A549 (cell line): Measurements from ENCODE around the gene PCNX3. TPM values are rescaled to one million over a fixed set of nuclear protein-coding genes. Genes with fewer than 3 reads are reported as not detected.

ENCODE experiments used
- ATAC-seq, 2 experiments: fragments of 200-7000 bp in 1 of 2; fragments of >200 bp in 1 of 2; cut with Nextera tagmentation in 1 of 2; cut with Tn5 transposase in 1 of 2; 3 replicates each; pipeline versions ENCODE4 v1.8.0 to v1.9.1; 2018 to 2020; ENCODE audit warnings: mild to moderate bottlenecking in 1 of 2, moderate library complexity in 1 of 2
- CTCF ChIA-PET: fragments of 300-600 bp; sonication (Branson Sonifier 250); formaldehyde crosslinking; extraction: SDS; loops from one replicate; lab custom pipeline; 2021; ENCODE audit warnings: antibody characterized with exemption, inconsistent platforms; lab: Yijun Ruan, JAX
- POLR2A ChIA-PET: fragments of 350-600 bp; formaldehyde crosslinking; extraction: SDS; loops from one replicate; lab custom pipeline; 2021; ENCODE audit warnings: antibody characterized with exemption, inconsistent platforms; lab: Yijun Ruan, JAX
- DNase-seq, 2 experiments: peaks; one replicate each; pipeline versions ENCODE4 v3.0.0 to v3.0.0-alpha.2; 2011 to 2016; ENCODE audit warnings: low read depth in 1 of 2, low spot score in 1 of 2
- FAIRE-seq: peaks from 2 replicates; lab custom pipeline; 2011; peaks lifted over from hg19 to GRCh38; lab: Jason Lieb, UNC
- H3K27ac ChIP-seq, 2 experiments: fragments of >200 bp; sonication (Bioruptor Twin); formaldehyde crosslinking; 3 replicates each; pipeline ENCODE4 v1.5.1; 2016 to 2017
- H3K4me1 ChIP-seq: fragments of >200 bp; sonication (Bioruptor Twin); formaldehyde crosslinking; 3 replicates; pipeline ENCODE4 v1.6.1; 2016
- H3K4me2 ChIP-seq: fragments of >200 bp; sonication (Bioruptor Twin); formaldehyde crosslinking; 3 replicates; pipeline ENCODE4 v1.6.1; 2016
- H3K4me3 ChIP-seq: fragments of >200 bp; sonication (Bioruptor Twin); formaldehyde crosslinking; 3 replicates; pipeline ENCODE4 v1.5.1; 2016
- H3K9me3 ChIP-seq: fragments of >200 bp; sonication (Bioruptor Twin); formaldehyde crosslinking; 3 replicates; pipeline ENCODE4 v1.6.1; 2016
- BHLHE40 ChIP-seq: IDR thresholded peaks from 2 replicates; pipeline ENCODE4 v1.6.1; 2012; ENCODE audit warnings: low read depth, low read length, inconsistent platforms
- CHD2 ChIP-seq: fragments of 150-350 bp; IDR thresholded peaks from 2 replicates; pipeline ENCODE4 v1.6.1; 2014; ENCODE audit warnings: low read length; ENCODE audit not compliant: partially characterized antibody
- ESRRA ChIP-seq: fragments of 150-350 bp; IDR thresholded peaks from 2 replicates; pipeline ENCODE4 v1.6.1; 2014; ENCODE audit warnings: mild to moderate bottlenecking, low read length, borderline replicate concordance
- FOSB ChIP-seq: fragments of 250-450 bp; sonication (Bioruptor Pico); IDR thresholded peaks from 2 replicates; pipeline ENCODE4 v1.5.0; 2020; ENCODE audit warnings: mild to moderate bottlenecking, moderate library complexity
- GATA3 ChIP-seq: IDR thresholded peaks from 2 replicates; pipeline ENCODE4 v1.6.1; 2012; ENCODE audit warnings: borderline replicate concordance
- HEYL ChIP-seq: fragments of 250-450 bp; sonication (Bioruptor Pico); IDR thresholded peaks from 2 replicates; pipeline ENCODE4 v1.8.0; 2021; ENCODE audit warnings: mild to moderate bottlenecking, moderate library complexity
- HOXA7 ChIP-seq: fragments of 250-450 bp; sonication (Bioruptor Pico); IDR thresholded peaks from 2 replicates; pipeline ENCODE4 v1.5.0; 2020; ENCODE audit warnings: mild to moderate bottlenecking, moderate library complexity
- HOXB13 ChIP-seq: fragments of 250-450 bp; sonication (Bioruptor Pico); IDR thresholded peaks from 2 replicates; pipeline ENCODE4 v1.5.0; 2020; ENCODE audit warnings: low read depth, mild to moderate bottlenecking, moderate library complexity
- HOXB5 ChIP-seq: fragments of 250-450 bp; sonication (Bioruptor Pico); IDR thresholded peaks from 2 replicates; pipeline ENCODE4 v1.5.0; 2020; ENCODE audit warnings: mild to moderate bottlenecking, moderate library complexity
- KDM1A ChIP-seq: fragments of 200-600 bp; sonication (generic); IDR thresholded peaks from 2 replicates; pipeline ENCODE4 v1.6.1; 2016; ENCODE audit warnings: low read depth, mild to moderate bottlenecking
- KDM5A ChIP-seq: fragments of 200-600 bp; sonication (generic); IDR thresholded peaks from 2 replicates; pipeline ENCODE4 v1.6.1; 2016; ENCODE audit warnings: antibody characterized with exemption, mild to moderate bottlenecking
- MAZ ChIP-seq: fragments of 150-350 bp; IDR thresholded peaks from 2 replicates; pipeline ENCODE4 v1.6.1; 2014; ENCODE audit warnings: antibody characterized with exemption, low read depth, low read length, borderline replicate concordance
- NR3C1 ChIP-seq: fragments of >200 bp; sonication (Bioruptor Twin); formaldehyde crosslinking; IDR thresholded peaks from 3 replicates; pipeline ENCODE4 v1.6.1; 2017
- RAD21 ChIP-seq, 2 experiments: fragments of >200 bp in 1 of 2; sonication (Bioruptor Twin) in 1 of 2; formaldehyde crosslinking in 1 of 2; IDR thresholded peaks in 1 of 2; conservative IDR thresholded peaks in 1 of 2; 2 replicates in 1 of 2; 3 replicates in 1 of 2; pipeline ENCODE4 v1.6.1; 2012 to 2018; ENCODE audit warnings: inconsistent platforms in 1 of 2
- RARB ChIP-seq: fragments of 250-450 bp; sonication (Bioruptor Pico); IDR thresholded peaks from 2 replicates; pipeline ENCODE4 v1.8.0; 2021; ENCODE audit warnings: mild to moderate bottlenecking, moderate library complexity
- RCOR1 ChIP-seq: fragments of 150-350 bp; IDR thresholded peaks from 2 replicates; pipeline ENCODE4 v1.6.1; 2014; ENCODE audit warnings: antibody characterized with exemption, low read length, low read depth
- RFX5 ChIP-seq: fragments of 450-650 bp; IDR thresholded peaks from 2 replicates; pipeline ENCODE4 v1.7.1; 2014; ENCODE audit warnings: antibody characterized with exemption, mild to moderate bottlenecking, moderate library complexity
- SREBF2 ChIP-seq: fragments of 450-650 bp; IDR thresholded peaks from 2 replicates; pipeline ENCODE4 v1.6.1; 2014; ENCODE audit warnings: mild to moderate bottlenecking, moderate library complexity
- TP53 ChIP-seq: fragments of 250-450 bp; sonication (Bioruptor Pico); IDR thresholded peaks from 2 replicates; pipeline ENCODE4 v1.5.0; 2021; ENCODE audit warnings: mild to moderate bottlenecking, moderate library complexity
- ZC3H11A ChIP-seq: fragments of 450-650 bp; IDR thresholded peaks from 2 replicates; pipeline ENCODE4 v1.6.1; 2014; ENCODE audit warnings: antibody characterized with exemption, mild to moderate bottlenecking
- ZFP36 ChIP-seq: fragments of 450-650 bp; IDR thresholded peaks from 2 replicates; pipeline ENCODE4 v1.6.1; 2014; ENCODE audit warnings: borderline replicate concordance; ENCODE audit not compliant: partially characterized antibody
- WGBS: methylation state at CpG from one replicate; pipeline ENCODE4 v1.1.6; 2017; ENCODE audit errors: missing lambda C conversion rate; 5-methylcytosine and 5-hydroxymethylcytosine counted together
- polyA plus RNA-seq, 4 experiments: library from polyadenylated mRNA; depleted of rRNA in 3 of 4; stranded (reverse); fragments of >200 nt; fragmentation: RNase III in 1 of 4; extraction: RNeasy Plus Mini Kit Qiagen cat#74134 plus additional on column Dnase treatment in 1 of 4; gene quantifications; 2 replicates in 3 of 4; 3 replicates in 1 of 4; pipeline ENCODE4 v1.2.3, GENCODE V29; 2011 to 2017
- TF ChIP-seq, protein P1 (sequence below): fragments of 250-450 bp; sonication (Bioruptor Pico); IDR thresholded peaks from 2 replicates; pipeline ENCODE4 v1.5.0; 2021; ENCODE audit warnings: mild to moderate bottlenecking, moderate library complexity, borderline replicate concordance
- TF ChIP-seq, protein P2 (sequence below): IDR thresholded peaks from 2 replicates; pipeline ENCODE4 v1.6.1; 2012
- TF ChIP-seq, protein P3 (sequence below): fragments of >200 bp; sonication (Bioruptor Twin); formaldehyde crosslinking; IDR thresholded peaks from 2 replicates; pipeline ENCODE4 v1.6.1; 2016
- TF ChIP-seq, protein P4 (sequence below): fragments of >200 bp; sonication (Bioruptor Twin); formaldehyde crosslinking; IDR thresholded peaks from 3 replicates; pipeline ENCODE4 v1.6.1; 2016

The PCNX3 gene
- polyA plus RNA-seq, 2 of the 4 experiments (the other 2 are of a cell fraction), result 14.2 to 29.7 TPM

DNA sequence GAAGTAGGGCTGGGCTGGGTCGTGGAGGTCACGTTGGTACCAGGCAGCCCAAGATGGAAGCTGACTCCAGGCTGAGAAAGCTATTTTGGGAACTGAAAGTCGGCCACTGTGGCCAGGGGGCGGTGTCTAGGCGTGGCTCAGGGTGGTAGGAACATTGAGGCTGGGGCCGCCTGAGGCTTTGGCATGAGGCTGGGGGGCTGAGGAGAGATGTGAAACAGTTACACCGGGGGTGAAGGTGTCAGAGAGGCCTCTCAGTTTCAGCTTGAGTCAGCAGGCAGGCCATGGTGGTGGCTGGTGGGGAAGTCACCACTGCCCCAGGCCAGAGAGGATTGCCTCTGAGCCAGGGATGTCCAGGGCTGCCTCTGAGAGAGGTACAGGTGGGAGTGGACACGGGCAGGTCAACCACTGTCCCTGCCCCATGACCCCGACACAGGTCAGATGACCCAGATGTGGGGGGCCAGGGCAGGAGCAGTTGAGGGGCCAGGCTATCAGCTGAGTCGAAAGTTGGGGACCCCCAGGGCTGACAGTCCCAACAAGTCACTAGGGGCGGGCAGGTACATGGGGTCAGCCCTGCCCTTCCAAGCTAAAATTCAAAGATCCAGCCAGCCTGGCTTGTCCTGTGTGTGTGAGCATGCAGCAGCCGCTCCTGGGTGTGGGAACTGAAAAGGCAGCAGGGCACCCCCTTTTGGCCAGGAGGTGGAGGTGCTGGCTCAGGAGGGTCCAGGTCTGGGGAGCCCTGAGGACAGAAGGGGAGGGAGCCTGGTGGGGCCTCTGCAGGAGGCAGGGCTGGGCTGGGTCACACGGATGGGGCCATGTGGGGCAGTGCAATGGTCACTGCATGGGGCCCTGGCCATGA, 27.1 kb upstream of the PCNX3 start (continued):
- TF ChIP-seq, protein P1, sequence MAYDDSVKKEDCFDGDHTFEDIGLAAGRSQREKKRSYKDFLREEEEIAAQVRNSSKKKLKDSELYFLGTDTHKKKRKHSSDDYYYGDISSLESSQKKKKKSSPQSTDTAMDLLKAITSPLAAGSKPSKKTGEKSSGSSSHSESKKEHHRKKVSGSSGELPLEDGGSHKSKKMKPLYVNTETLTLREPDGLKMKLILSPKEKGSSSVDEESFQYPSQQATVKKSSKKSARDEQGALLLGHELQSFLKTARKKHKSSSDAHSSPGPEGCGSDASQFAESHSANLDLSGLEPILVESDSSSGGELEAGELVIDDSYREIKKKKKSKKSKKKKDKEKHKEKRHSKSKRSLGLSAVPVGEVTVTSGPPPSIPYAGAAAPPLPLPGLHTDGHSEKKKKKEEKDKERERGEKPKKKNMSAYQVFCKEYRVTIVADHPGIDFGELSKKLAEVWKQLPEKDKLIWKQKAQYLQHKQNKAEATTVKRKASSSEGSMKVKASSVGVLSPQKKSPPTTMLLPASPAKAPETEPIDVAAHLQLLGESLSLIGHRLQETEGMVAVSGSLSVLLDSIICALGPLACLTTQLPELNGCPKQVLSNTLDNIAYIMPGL, result no peak
- TF ChIP-seq FOSB (CRISPR knock-in tag) (no peak), RFX5 (no peak), RAD21 (conservative IDR thresholded peaks at IDR 0.05 in 1 of 2, IDR thresholded peaks at IDR 0.05 in 1 of 2) (peak; percentile 50 to 68)
- TF ChIP-seq, protein P2, sequence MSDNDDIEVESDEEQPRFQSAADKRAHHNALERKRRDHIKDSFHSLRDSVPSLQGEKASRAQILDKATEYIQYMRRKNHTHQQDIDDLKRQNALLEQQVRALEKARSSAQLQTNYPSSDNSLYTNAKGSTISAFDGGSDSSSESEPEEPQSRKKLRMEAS, result 0 out of 2 replicates have a peak, but pooled peaks have one; percentile 18

DNA sequence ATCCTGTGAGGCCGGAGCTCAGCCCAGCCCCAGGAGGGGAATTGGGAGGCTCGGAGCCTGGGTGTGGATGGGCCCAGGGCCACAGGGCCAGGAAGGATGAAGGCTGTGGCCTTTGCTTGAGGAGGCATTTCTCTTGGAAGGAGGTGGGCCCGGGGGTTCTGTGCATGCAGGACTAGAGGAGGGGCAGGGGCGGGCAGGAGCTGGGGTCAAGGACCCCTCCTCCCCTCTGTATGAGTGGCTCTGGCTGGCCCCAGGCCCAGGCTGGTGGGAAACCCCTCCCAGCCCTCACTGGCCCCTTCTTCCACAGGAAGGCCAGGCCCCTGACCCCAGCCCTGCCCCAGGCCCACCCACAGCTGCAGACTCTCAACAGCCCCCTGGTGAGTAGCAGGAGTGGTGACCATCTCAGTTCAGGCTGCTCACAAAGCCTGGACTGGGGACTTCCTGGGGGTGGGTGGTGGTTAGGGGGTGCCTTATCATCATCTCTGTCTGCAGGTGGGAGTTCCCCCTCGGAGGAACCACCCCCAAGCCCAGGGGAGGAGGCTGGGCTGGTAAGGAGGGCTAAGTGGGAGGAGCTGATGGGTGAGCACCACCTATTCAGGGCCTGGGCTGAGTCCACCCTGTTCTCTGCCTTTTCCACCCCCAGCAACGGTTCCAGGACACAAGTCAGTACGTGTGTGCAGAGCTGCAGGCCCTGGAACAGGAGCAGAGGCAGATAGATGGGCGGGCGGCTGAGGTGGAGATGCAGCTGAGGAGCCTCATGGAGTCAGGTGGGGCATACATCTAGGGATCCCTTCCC, 25.9 kb upstream of the PCNX3 start:
- ATAC-seq (no peak), DNase-seq (no peak), FAIRE-seq (no peak)
- POLR2A ChIA-PET, result no interaction called here
- no peak overlapping the region for H3K27ac ChIP-seq
- no peaks in the 10 kb centered on the region for H3K9me3 ChIP-seq
- no peak for TF ChIP-seq SREBF2
- no peak for TF ChIP-seq BHLHE40
- TF ChIP-seq KDM5A, result no peak
- TF ChIP-seq HOXB13 (CRISPR knock-in tag), result no peak
- TF ChIP-seq ZC3H11A, result no peak
- no peak for TF ChIP-seq MAZ
- no peak for TF ChIP-seq ZFP36
- TF ChIP-seq, protein P2, result no peak
- no peak for TF ChIP-seq ESRRA
- TF ChIP-seq, protein P3, sequence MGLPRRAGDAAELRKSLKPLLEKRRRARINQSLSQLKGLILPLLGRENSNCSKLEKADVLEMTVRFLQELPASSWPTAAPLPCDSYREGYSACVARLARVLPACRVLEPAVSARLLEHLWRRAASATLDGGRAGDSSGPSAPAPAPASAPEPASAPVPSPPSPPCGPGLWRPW, result no peak
- TF ChIP-seq TP53 (CRISPR knock-in tag), result no peak
- TF ChIP-seq HOXA7 (CRISPR knock-in tag), result no peak
- no peak for TF ChIP-seq CHD2
- peaks cover 15% of the 10 kb centered on the region for H3K4me1 ChIP-seq
- 97% methylated on average over 9 of the region's 9 CpGs for WGBS
- H3K4me3 ChIP-seq, result no peak overlapping the region
- no peak overlapping the region for H3K4me2 ChIP-seq
- CTCF ChIA-PET, result interaction anchor here (1.2 to 14.6 kb wide), 7 partner anchors 9 to 59 kb away, joined by 3 to 249 read pairs (median 41); partner anchors contain the start of genes EHBP1L1, FAM89B, MAP3K11 and PCNX3

DNA sequence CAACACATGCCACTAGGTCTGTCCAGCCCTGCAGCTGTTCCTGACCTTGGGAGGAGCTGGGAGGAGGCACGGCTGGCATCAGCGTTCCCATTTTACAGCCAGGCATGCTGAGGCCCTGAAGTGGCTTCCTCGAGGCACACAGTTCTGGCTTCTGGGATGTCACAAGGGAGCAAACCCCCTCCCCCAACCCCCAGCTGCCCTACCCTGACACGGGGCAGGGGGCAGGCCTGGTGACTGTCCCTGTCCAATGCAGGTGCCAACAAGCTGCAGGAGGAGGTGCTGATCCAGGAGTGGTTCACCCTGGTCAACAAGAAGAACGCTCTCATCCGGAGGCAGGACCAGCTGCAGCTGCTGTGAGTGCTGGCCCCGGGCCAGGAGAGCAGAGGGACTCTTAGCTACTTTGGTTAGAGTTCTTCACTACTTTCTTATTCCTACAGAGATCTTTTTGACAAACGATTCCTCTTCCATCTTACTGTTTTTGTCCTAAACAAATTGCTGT, 25.3 kb upstream of the PCNX3 start:
- POLR2A ChIA-PET, result no interaction called here
- CTCF ChIA-PET, result interaction anchor here (1.2 to 14.6 kb wide), 6 partner anchors 13 to 59 kb away, joined by 3 to 249 read pairs (median 42); partner anchors contain the start of genes EHBP1L1, FAM89B, MAP3K11 and PCNX3
- WGBS, result 86% methylated on average over 8 of the region's 8 CpGs
- TF ChIP-seq, protein P4, sequence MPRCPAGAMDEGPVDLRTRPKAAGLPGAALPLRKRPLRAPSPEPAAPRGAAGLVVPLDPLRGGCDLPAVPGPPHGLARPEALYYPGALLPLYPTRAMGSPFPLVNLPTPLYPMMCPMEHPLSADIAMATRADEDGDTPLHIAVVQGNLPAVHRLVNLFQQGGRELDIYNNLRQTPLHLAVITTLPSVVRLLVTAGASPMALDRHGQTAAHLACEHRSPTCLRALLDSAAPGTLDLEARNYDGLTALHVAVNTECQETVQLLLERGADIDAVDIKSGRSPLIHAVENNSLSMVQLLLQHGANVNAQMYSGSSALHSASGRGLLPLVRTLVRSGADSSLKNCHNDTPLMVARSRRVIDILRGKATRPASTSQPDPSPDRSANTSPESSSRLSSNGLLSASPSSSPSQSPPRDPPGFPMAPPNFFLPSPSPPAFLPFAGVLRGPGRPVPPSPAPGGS, result no peak
- TF ChIP-seq GATA3, result no peak
- no peak for TF ChIP-seq MAZ
- no peak for TF ChIP-seq NR3C1
- TF ChIP-seq RCOR1, result no peak
- no peak for TF ChIP-seq HEYL
- TF ChIP-seq ZFP36, result no peak
- no peak for TF ChIP-seq CHD2
- TF ChIP-seq HOXB13 (CRISPR knock-in tag), result no peak
- no peak for TF ChIP-seq RFX5
- TF ChIP-seq, protein P1, result no peak
- TF ChIP-seq BHLHE40, result no peak
- no peak for TF ChIP-seq KDM1A
- TF ChIP-seq, protein P2, result no peak
- no peak for TF ChIP-seq RARB
- no peak for TF ChIP-seq HOXB5 (CRISPR knock-in tag)
- TF ChIP-seq KDM5A, result no peak
- TF ChIP-seq TP53 (CRISPR knock-in tag), result no peak

More for the DNA sequence above, 25.3 kb upstream of the PCNX3 start:
- Histone ChIP-seq H3K9me3 (no peaks in the 10 kb centered on the region), H3K4me2 (no peak overlapping the region), H3K4me3 (no peak overlapping the region), H3K4me1 (peaks cover 15% of the 10 kb centered on the region), H3K27ac (no peak overlapping the region)
- FAIRE-seq (no peak), DNase-seq (no peak), ATAC-seq (no peak)
